A673 (cell line): Measurements from ENCODE around the gene C12orf56. TPM values are rescaled to one million over a fixed set of nuclear protein-coding genes. Genes with fewer than 3 reads are reported as not detected.
A peak's percentile ranks its signal among the peaks of the same experiment; 100 is the strongest.

Source experiments
- BruUV-seq: library from RNA; stranded (reverse); fragments of 400-500 nt; replicated peaks from 2 replicates; lab custom pipeline; 2021; lab: Mats Ljungman, UMichigan
- CTCF ChIA-PET: fragments of 300-600 bp; sonication (Branson Sonifier 250); formaldehyde crosslinking; loops from one replicate; lab custom pipeline; 2022; ENCODE audit warnings: antibody characterized with exemption; lab: Charles Lee
- POLR2A ChIA-PET: fragments of 300-600 bp; sonication (Branson Sonifier 250); formaldehyde crosslinking; loops from one replicate; lab custom pipeline; 2022; ENCODE audit warnings: antibody characterized with exemption; ENCODE audit not compliant: low non-redundant PET; lab: Charles Lee
- DNase-seq: peaks from one replicate; pipeline ENCODE4 v3.0.0-alpha.2; 2015; ENCODE audit warnings: low spot score
- H3K27ac ChIP-seq: fragments of 200-600 bp; sonication (generic); 2 replicates; pipeline ENCODE4 v1.5.1; 2016; ENCODE audit warnings: mixed run types, low read depth, mild to moderate bottlenecking, mixed read lengths, antibody characterized with exemption, low read length; ENCODE audit not compliant: poor library complexity, severe bottlenecking
- H3K27me3 ChIP-seq: fragments of 200-600 bp; sonication (generic); replicated peaks from 2 replicates; pipeline ENCODE4 v1.6.1; 2017; ENCODE audit warnings: mixed run types, low read depth, mild to moderate bottlenecking, mixed read lengths, antibody characterized with exemption, low read length; ENCODE audit not compliant: insufficient read depth, poor library complexity
- H3K36me3 ChIP-seq: fragments of 200-600 bp; sonication (generic); 2 replicates; pipeline ENCODE4 v1.6.1; 2016; ENCODE audit warnings: mixed run types, mild to moderate bottlenecking, mixed read lengths, antibody characterized with exemption, low read length; ENCODE audit not compliant: insufficient read depth, poor library complexity, severe bottlenecking
- H3K4me1 ChIP-seq: fragments of 200-600 bp; sonication (generic); 2 replicates; pipeline ENCODE4 v1.6.1; 2017; ENCODE audit warnings: mixed run types, mild to moderate bottlenecking, mixed read lengths, antibody characterized with exemption, low read length; ENCODE audit not compliant: insufficient read depth, poor library complexity, severe bottlenecking
- H3K4me3 ChIP-seq: fragments of 200-600 bp; sonication (generic); 2 replicates; pipeline ENCODE4 v1.5.1; 2016; ENCODE audit warnings: low read depth, mixed run types, mild to moderate bottlenecking, mixed read lengths, low read length; ENCODE audit not compliant: poor library complexity, severe bottlenecking
- H3K9me3 ChIP-seq: fragments of 200-600 bp; sonication (generic); 2 replicates; pipeline ENCODE4 v1.6.1; 2016; ENCODE audit warnings: mixed run types, low read depth, mild to moderate bottlenecking, mixed read lengths, antibody characterized with exemption, low read length; ENCODE audit not compliant: poor library complexity, severe bottlenecking
- EZH2 ChIP-seq: fragments of 200-600 bp; sonication (generic); IDR thresholded peaks from 2 replicates; pipeline ENCODE4 v1.6.1; 2017; ENCODE audit warnings: borderline replicate concordance, low read depth, mild to moderate bottlenecking, mixed read lengths, antibody characterized with exemption, low read length; ENCODE audit not compliant: poor library complexity, severe bottlenecking
- intact Hi-C: fragments of 100-400 bp; cut with micrococcal nuclease; formaldehyde crosslinking; loops from one replicate; pipeline ENCODE4 v1.10.0; 2022; ENCODE audit not compliant: unreplicated experiment
- total RNA-seq: library from RNA; stranded (reverse); gene quantifications from 2 replicates; pipeline ENCODE4 v1.2.3, GENCODE V29; 2021
- TF ChIP-seq, protein P1 (sequence below): fragments of 300-800, 200-600 bp; sonication (generic); conservative IDR thresholded peaks from 2 replicates; pipeline ENCODE4 v1.5.1; 2017; ENCODE audit warnings: low read depth, mild to moderate bottlenecking, antibody characterized with exemption, low read length, moderate library complexity, mixed read lengths

Gene C12orf56
- total RNA-seq, 1 experiment from 2014 or later = not detected

DNA sequence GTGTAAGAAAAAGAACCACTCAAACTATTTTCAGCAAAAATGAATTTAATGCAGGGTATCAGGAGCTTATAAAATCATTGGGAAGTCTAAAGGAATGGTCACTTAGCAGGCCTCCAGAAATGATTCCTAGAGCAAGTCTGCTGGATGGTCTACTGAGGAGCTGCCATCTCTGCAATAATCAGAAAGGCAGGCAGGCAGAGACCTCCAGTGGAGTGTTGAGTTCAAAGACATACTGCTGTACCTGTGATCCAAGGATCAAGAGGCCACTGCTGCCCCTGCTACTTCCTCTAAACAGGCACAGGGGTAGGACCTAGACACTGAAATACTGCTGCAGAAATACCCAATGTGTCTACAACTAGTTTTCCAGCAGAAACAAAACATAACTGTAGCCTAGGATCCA lies 154.0 kb downstream of the C12orf56 start:
- ChIA-PET CTCF (no interaction called here), POLR2A (no interaction called here)
- BruUV-seq = no TSS peak

DNA sequence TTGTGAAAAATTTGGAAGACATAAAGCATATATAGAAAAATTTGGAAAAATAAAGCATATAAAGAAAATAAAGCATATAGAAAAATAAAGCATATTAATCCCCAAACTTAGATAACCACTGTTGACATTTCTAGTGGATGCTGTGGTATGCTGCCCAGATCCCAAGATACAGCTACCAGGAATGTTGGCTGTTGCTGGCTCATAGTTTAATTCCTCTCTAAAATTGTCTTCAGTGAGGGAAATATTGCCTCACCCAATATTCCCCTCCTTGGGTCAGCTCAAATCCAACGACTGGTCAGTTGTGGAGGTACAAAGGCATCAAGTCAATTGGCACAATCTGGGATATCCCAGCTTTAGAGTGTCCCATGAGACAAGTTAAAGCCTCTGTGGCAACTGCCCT lies 158.4 kb downstream of the C12orf56 start:
- Histone ChIP-seq H3K4me1 (no peaks in the 10 kb centered on the region), H3K9me3 (no peaks in the 10 kb centered on the region), H3K27me3 (no peaks in the 10 kb centered on the region), H3K4me3 (no peak overlapping the region), H3K27ac (no peak overlapping the region), H3K36me3 (no peaks in the 10 kb centered on the region)
- intact Hi-C loops = no loop called here
- no peak for DNase-seq
- BruUV-seq = no TSS peak
- ChIA-PET CTCF (no interaction called here), POLR2A (no interaction called here)
- no peak for TF ChIP-seq EZH2
- TF ChIP-seq, protein P1, sequence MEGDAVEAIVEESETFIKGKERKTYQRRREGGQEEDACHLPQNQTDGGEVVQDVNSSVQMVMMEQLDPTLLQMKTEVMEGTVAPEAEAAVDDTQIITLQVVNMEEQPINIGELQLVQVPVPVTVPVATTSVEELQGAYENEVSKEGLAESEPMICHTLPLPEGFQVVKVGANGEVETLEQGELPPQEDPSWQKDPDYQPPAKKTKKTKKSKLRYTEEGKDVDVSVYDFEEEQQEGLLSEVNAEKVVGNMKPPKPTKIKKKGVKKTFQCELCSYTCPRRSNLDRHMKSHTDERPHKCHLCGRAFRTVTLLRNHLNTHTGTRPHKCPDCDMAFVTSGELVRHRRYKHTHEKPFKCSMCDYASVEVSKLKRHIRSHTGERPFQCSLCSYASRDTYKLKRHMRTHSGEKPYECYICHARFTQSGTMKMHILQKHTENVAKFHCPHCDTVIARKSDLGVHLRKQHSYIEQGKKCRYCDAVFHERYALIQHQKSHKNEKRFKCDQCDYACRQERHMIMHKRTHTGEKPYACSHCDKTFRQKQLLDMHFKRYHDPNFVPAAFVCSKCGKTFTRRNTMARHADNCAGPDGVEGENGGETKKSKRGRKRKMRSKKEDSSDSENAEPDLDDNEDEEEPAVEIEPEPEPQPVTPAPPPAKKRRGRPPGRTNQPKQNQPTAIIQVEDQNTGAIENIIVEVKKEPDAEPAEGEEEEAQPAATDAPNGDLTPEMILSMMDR = no peak

More for the DNA sequence above, 154.0 kb downstream of the C12orf56 start:
- H3K9me3 ChIP-seq = no peaks in the 10 kb centered on the region
- DNase-seq = peak; percentile 11
- no peak overlapping the region for H3K27ac ChIP-seq
- no peaks in the 10 kb centered on the region for H3K36me3 ChIP-seq
- no peak for TF ChIP-seq EZH2
- TF ChIP-seq, protein P1 = no peak
- H3K4me3 ChIP-seq = no peak overlapping the region
- H3K27me3 ChIP-seq = no peaks in the 10 kb centered on the region
- intact Hi-C loops = no loop called here
- no peaks in the 10 kb centered on the region for H3K4me1 ChIP-seq

DNA sequence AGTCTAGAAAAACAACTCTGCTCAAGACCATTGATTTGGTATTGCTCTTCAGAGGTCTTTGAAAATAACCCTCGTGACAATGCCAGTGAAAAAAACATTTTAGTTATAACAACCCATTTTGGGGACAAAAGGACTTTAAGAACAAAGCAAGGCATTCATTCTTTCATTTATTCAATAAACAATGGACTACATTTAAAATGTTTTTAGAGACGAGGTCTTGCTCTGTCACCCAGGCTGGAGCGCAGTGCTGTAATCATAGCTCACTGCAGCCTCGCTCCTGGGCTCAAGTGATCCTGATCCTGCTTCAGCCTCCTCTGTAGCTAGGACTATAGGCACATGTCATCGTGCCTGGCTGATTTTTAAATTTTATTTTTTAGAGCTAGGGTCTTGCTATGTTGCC lies 160.8 kb downstream of the C12orf56 start:
- no TSS peak for BruUV-seq
- Histone ChIP-seq H3K36me3 (no peaks in the 10 kb centered on the region), H3K27ac (no peak overlapping the region), H3K4me1 (no peaks in the 10 kb centered on the region), H3K9me3 (no peaks in the 10 kb centered on the region), H3K27me3 (no peaks in the 10 kb centered on the region), H3K4me3 (no peak overlapping the region)
- POLR2A ChIA-PET = interaction anchor here (0.6 kb wide), 1 partner anchor 29 kb away, joined by 5 read pairs; no protein-coding TSS in a partner anchor
- intact Hi-C loops = no loop called here
- CTCF ChIA-PET = no interaction called here
- TF ChIP-seq, protein P1 = no peak
- no peak for TF ChIP-seq EZH2
- no peak for DNase-seq
